IMR-90 (cell line): ENCODE measurements around the gene CTDSP1. TPM values are rescaled to one million over a fixed set of nuclear protein-coding genes. Genes with fewer than 3 reads are reported as not detected.

ENCODE experiments used
- ATAC-seq: fragments of 200-7000 bp; cut with Tn5 transposase; 2 replicates; pipeline ENCODE4 v1.9.1; 2020; ENCODE audit warnings: low read depth, mild to moderate bottlenecking, moderate library complexity
- BruUV-seq: library from RNA; stranded (reverse); fragments of 400-500 nt; replicated peaks from 2 replicates; lab custom pipeline; 2021; lab: Mats Ljungman, UMichigan
- CTCF ChIA-PET: fragments of 300-600 bp; formaldehyde crosslinking; extraction: SDS; loops from one replicate; lab custom pipeline; 2021; ENCODE audit warnings: antibody characterized with exemption; lab: Yijun Ruan, JAX
- POLR2A ChIA-PET: fragments of 300-600 bp; sonication (Branson Sonifier 250); formaldehyde crosslinking; loops from one replicate; lab custom pipeline; 2022; ENCODE audit warnings: antibody characterized with exemption; ENCODE audit not compliant: unreplicated experiment; lab: Charles Lee
- DNase-seq: peaks from one replicate; pipeline ENCODE4 v3.0.0; 2013
- H2AFZ ChIP-seq: replicated peaks from 2 replicates; pipeline ENCODE3; 2013; ENCODE audit warnings: low read length, mild to moderate bottlenecking; ENCODE audit not compliant: poor library complexity
- H2AK5ac ChIP-seq: 2 replicates; pipeline ENCODE4 v1.6.1; 2013; ENCODE audit warnings: low read depth, low read length, inconsistent platforms
- H2AK9ac ChIP-seq: replicated peaks from 2 replicates; pipeline ENCODE3; 2013; ENCODE audit warnings: mild to moderate bottlenecking, low read depth, low read length, moderate library complexity; ENCODE audit not compliant: poor library complexity
- H2BK120ac ChIP-seq: 2 replicates; pipeline ENCODE4 v1.6.1; 2013; ENCODE audit warnings: low read depth, low read length, inconsistent platforms
- H2BK15ac ChIP-seq: 3 replicates; pipeline ENCODE4 v1.6.1; 2013; ENCODE audit warnings: low read depth, low read length, inconsistent platforms
- H2BK20ac ChIP-seq: 2 replicates; pipeline ENCODE4 v1.6.1; 2013; ENCODE audit warnings: low read depth, mild to moderate bottlenecking, inconsistent platforms, low read length, moderate library complexity
- H2BK5ac ChIP-seq: 2 replicates; pipeline ENCODE4 v1.6.1; 2013; ENCODE audit warnings: mild to moderate bottlenecking, low read depth, low read length, inconsistent platforms; ENCODE audit not compliant: poor library complexity, severe bottlenecking
- H3K14ac ChIP-seq: replicated peaks from 2 replicates; pipeline ENCODE4 v1.6.1; 2013; ENCODE audit warnings: low read depth, low read length, inconsistent platforms
- H3K18ac ChIP-seq: 2 replicates; pipeline ENCODE4 v1.6.1; 2013; ENCODE audit warnings: low read depth, low read length, control low read depth
- H3K23ac ChIP-seq: 2 replicates; pipeline ENCODE4 v1.6.1; 2013; ENCODE audit warnings: low read depth, low read length, inconsistent platforms
- H3K27ac ChIP-seq: 2 replicates; pipeline ENCODE4 v1.5.1; 2013; ENCODE audit warnings: mild to moderate bottlenecking, control low read depth, low read length; ENCODE audit not compliant: insufficient read depth
- H3K27me3 ChIP-seq: 2 replicates; pipeline ENCODE4 v1.6.1; 2013; ENCODE audit warnings: low read length; ENCODE audit not compliant: control insufficient read depth, insufficient read depth
- H3K36me3 ChIP-seq: 2 replicates; pipeline ENCODE4 v1.6.1; 2013; ENCODE audit warnings: low read length, mixed read lengths; ENCODE audit not compliant: control insufficient read depth, insufficient read depth
- H3K4ac ChIP-seq: 2 replicates; pipeline ENCODE4 v1.6.1; 2013; ENCODE audit warnings: low read depth, low read length, inconsistent platforms
- H3K4me1 ChIP-seq: 2 replicates; pipeline ENCODE4 v1.6.1; 2013; ENCODE audit warnings: low read length, mixed read lengths; ENCODE audit not compliant: control insufficient read depth, insufficient read depth
- H3K4me2 ChIP-seq: 2 replicates; pipeline ENCODE4 v1.6.1; 2013; ENCODE audit warnings: low read depth, mild to moderate bottlenecking, control low read depth, low read length, moderate library complexity
- H3K4me3 ChIP-seq: 2 replicates; pipeline ENCODE4 v1.5.1; 2013; ENCODE audit warnings: low read depth, mild to moderate bottlenecking, control low read depth, low read length, moderate library complexity; ENCODE audit not compliant: insufficient read depth
- H3K56ac ChIP-seq: 2 replicates; pipeline ENCODE4 v1.6.1; 2013; ENCODE audit warnings: low read length, inconsistent platforms; ENCODE audit not compliant: insufficient read depth; ENCODE audit errors: extremely low read depth
- H3K79me1 ChIP-seq, 2 experiments: 2 replicates each; pipeline ENCODE4 v1.6.1; 2013; ENCODE audit warnings: low read length in 2 of 2, inconsistent platforms in 1 of 2, low read depth in 1 of 2
- H3K9ac ChIP-seq: 2 replicates; pipeline ENCODE4 v1.6.1; 2013; ENCODE audit warnings: low read depth, low read length, control low read depth
- H3K9me1 ChIP-seq: 2 replicates; pipeline ENCODE4 v1.6.1; 2013; ENCODE audit warnings: low read length, inconsistent platforms; ENCODE audit not compliant: insufficient read depth
- H3K9me3 ChIP-seq: 2 replicates; pipeline ENCODE4 v1.6.1; 2013; ENCODE audit warnings: low read length; ENCODE audit not compliant: control insufficient read depth, insufficient read depth
- H4K20me1 ChIP-seq: 2 replicates; pipeline ENCODE4 v1.6.1; 2013; ENCODE audit warnings: low read length, inconsistent platforms; ENCODE audit not compliant: insufficient read depth
- H4K5ac ChIP-seq: 2 replicates; pipeline ENCODE4 v1.6.1; 2013; ENCODE audit warnings: mild to moderate bottlenecking, low read depth, low read length, control low read depth
- H4K8ac ChIP-seq, 2 experiments: 2 replicates each; pipeline ENCODE4 v1.6.1; 2013; ENCODE audit warnings: low read depth in 2 of 2, low read length in 2 of 2, control low read depth in 1 of 2, inconsistent platforms in 1 of 2
- H4K91ac ChIP-seq: 2 replicates; pipeline ENCODE4 v1.6.1; 2013; ENCODE audit warnings: low read depth, low read length, inconsistent platforms; ENCODE audit not compliant: insufficient read depth
- CEBPB ChIP-seq: IDR thresholded peaks from 2 replicates; pipeline ENCODE4 v1.6.1; 2012; ENCODE audit warnings: low read depth, low read length, improper control_type of control experiment
- CHD1 ChIP-seq: IDR thresholded peaks from 2 replicates; pipeline ENCODE4 v1.6.1; 2012; ENCODE audit warnings: low read depth, low read length, improper control_type of control experiment
- FOS ChIP-seq: fragments of 150-350 bp; IDR thresholded peaks from 2 replicates; pipeline ENCODE4 v1.6.1; 2016; ENCODE audit warnings: low read depth, low read length
- MAFK ChIP-seq: IDR thresholded peaks from 2 replicates; pipeline ENCODE4 v1.6.1; 2012; ENCODE audit warnings: low read depth, low read length, improper control_type of control experiment
- MAZ ChIP-seq: IDR thresholded peaks from 2 replicates; pipeline ENCODE4 v1.6.1; 2012; ENCODE audit warnings: low read depth, mild to moderate bottlenecking, low read length, improper control_type of control experiment, moderate library complexity, borderline replicate concordance
- MXI1 ChIP-seq: IDR thresholded peaks from 2 replicates; pipeline ENCODE4 v1.6.1; 2012; ENCODE audit warnings: low read depth, mild to moderate bottlenecking, low read length, moderate library complexity, borderline replicate concordance
- POLR2A ChIP-seq: IDR thresholded peaks from 2 replicates; pipeline ENCODE4 v1.6.1; 2012; ENCODE audit warnings: mild to moderate bottlenecking, low read depth, low read length
- RFX5 ChIP-seq: IDR thresholded peaks from 2 replicates; pipeline ENCODE4 v1.8.0; 2012; ENCODE audit warnings: low read depth, mild to moderate bottlenecking, low read length, moderate library complexity
- SMC3 ChIP-seq: fragments of 150-350 bp; IDR thresholded peaks from 2 replicates; pipeline ENCODE4 v1.6.1; 2016; ENCODE audit warnings: low read depth, mild to moderate bottlenecking, antibody characterized with exemption, low read length, moderate library complexity
- WGBS, 2 experiments: methylation state at CpG; one replicate each; pipeline versions ENCODE4 v1.1.5 to v1.1.7; 2013; ENCODE audit warnings: missing lambda C conversion rate in 2 of 2; ENCODE audit not compliant: insufficient read length in 1 of 2; ENCODE audit errors: extremely low coverage in 2 of 2; 5-methylcytosine and 5-hydroxymethylcytosine counted together
- dilution Hi-C: fragments of 300-500 bp; cut with HindIII; formaldehyde crosslinking; loops from one replicate; pipeline ENCODE4 v1.14.3; 2018; ENCODE audit warnings: low sequenced_read_pairs; ENCODE audit not compliant: unreplicated experiment
- in situ Hi-C: fragments of 300-500 bp; cut with MboI; formaldehyde crosslinking; loops from 3 replicates; pipeline ENCODE4 v1.14.3; 2019; ENCODE audit warnings: low sequenced_read_pairs, inconsistent platforms, mixed read lengths
- intact Hi-C: fragments of 100-400 bp; cut with micrococcal nuclease; formaldehyde crosslinking; loops from 2 replicates; pipeline ENCODE4 v1.10.0; 2022
- polyA plus RNA-seq, 3 experiments: library from polyadenylated mRNA; depleted of rRNA; stranded (reverse); fragments of >200 nt; gene quantifications; 2 replicates each; pipeline ENCODE4 v1.2.3, GENCODE V29; 2012; ENCODE audit warnings: low replicate concordance in 1 of 3
- total RNA-seq: library from RNA; depleted of rRNA; stranded (reverse); fragments of >200 nt; gene quantifications from 2 replicates; pipeline ENCODE4 v1.2.3, GENCODE V29; 2012
- TF ChIP-seq, protein P1 (sequence below): fragments of 150-350 bp; IDR thresholded peaks from 2 replicates; pipeline ENCODE4 v1.6.1; 2017; ENCODE audit warnings: mild to moderate bottlenecking, antibody characterized with exemption, low read length, low read depth

The CTDSP1 gene
- total and polyA plus RNA-seq, 2 of the 4 experiments (the other 2 are of a cell fraction) = 19.7 to 64.3 TPM

DNA sequence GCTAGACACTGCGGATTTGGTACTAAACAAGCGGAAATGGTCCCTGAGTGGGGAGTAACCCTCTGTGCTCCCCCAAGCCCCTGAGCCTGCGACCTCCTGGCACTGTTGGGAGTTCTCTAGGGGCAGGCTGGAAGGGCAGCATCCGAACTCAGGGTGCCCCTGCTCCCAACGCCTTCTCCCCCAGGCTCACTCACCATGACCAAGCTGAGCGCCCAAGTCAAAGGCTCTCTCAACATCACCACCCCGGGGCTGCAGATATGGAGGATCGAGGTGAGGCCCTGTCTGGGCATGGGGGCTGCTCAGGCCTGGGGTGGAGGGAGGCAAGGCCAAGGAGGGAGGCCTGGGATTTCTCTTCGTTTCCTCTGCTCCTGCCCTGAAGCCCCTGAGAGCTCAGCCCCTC is 23.9 kb downstream of the CTDSP1 start:
- no peak for ATAC-seq
- 60% methylated on average over 1 of the region's 9 CpGs; no CpG with 5 or more reads in 1 of the 2 experiments for WGBS, 2 experiments
- no peak overlapping the region for H3K23ac ChIP-seq
- H2BK15ac ChIP-seq = no peak overlapping the region
- no peak for TF ChIP-seq SMC3
- no peak for TF ChIP-seq CHD1
- TF ChIP-seq MXI1 = no peak
- no peak for TF ChIP-seq POLR2A
- no peak for TF ChIP-seq CEBPB
- no peak for TF ChIP-seq RFX5
- TF ChIP-seq, protein P1, sequence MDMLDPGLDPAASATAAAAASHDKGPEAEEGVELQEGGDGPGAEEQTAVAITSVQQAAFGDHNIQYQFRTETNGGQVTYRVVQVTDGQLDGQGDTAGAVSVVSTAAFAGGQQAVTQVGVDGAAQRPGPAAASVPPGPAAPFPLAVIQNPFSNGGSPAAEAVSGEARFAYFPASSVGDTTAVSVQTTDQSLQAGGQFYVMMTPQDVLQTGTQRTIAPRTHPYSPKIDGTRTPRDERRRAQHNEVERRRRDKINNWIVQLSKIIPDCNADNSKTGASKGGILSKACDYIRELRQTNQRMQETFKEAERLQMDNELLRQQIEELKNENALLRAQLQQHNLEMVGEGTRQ = no peak
- no peak for TF ChIP-seq MAZ
- TF ChIP-seq MAFK = no peak
- no peak for TF ChIP-seq FOS
- in situ Hi-C loops = no loop called here
- ChIA-PET POLR2A (no interaction called here), CTCF (no interaction called here)
- H4K5ac ChIP-seq = no peak overlapping the region
- H3K9ac ChIP-seq = no peak overlapping the region
- H2BK5ac ChIP-seq = no peak overlapping the region
- no peak overlapping the region for H3K4ac ChIP-seq
- H3K14ac ChIP-seq = no peak overlapping the region
- no peak overlapping the region for H3K4me2 ChIP-seq
- H3K18ac ChIP-seq = no peak overlapping the region
- H4K20me1 ChIP-seq = no peaks in the 10 kb centered on the region
- intact Hi-C loops = no loop called here
- BruUV-seq = no TSS peak
- no peak overlapping the region for H3K56ac ChIP-seq
- no peak overlapping the region for H3K4me3 ChIP-seq
- dilution Hi-C loops = no loop called here
- H2AK5ac ChIP-seq = no peak overlapping the region
- H3K9me1 ChIP-seq = no peaks in the 10 kb centered on the region; the same call in 1 of the 2 replicates
- H2BK120ac ChIP-seq = no peak overlapping the region
- H2BK20ac ChIP-seq = no peak overlapping the region
- no peak overlapping the region for H3K27ac ChIP-seq
- no peak overlapping the region for H2AFZ ChIP-seq
- peaks cover 11% of the 10 kb centered on the region for H3K27me3 ChIP-seq
- H4K8ac ChIP-seq = no peak overlapping the region
- H3K9me3 ChIP-seq = no peaks in the 10 kb centered on the region
- no peaks in the 10 kb centered on the region for H3K79me1 ChIP-seq
- no peaks in the 10 kb centered on the region for H3K36me3 ChIP-seq
- H2AK9ac ChIP-seq = no peak overlapping the region
- no peak overlapping the region for H4K91ac ChIP-seq
- no peaks in the 10 kb centered on the region for H3K4me1 ChIP-seq
- DNase-seq = no peak
